IMR-90 (cell line): Measurements from ENCODE around the gene HK3.

Experiments used
- CHD1 ChIP-seq: IDR thresholded peaks from 2 replicates; pipeline ENCODE4 v1.6.1; 2012; ENCODE audit warnings: low read depth, low read length, improper control_type of control experiment
- FOS ChIP-seq: fragments of 150-350 bp; IDR thresholded peaks from 2 replicates; pipeline ENCODE4 v1.6.1; 2016; ENCODE audit warnings: low read depth, low read length
- POLR2A ChIP-seq: IDR thresholded peaks from 2 replicates; pipeline ENCODE4 v1.6.1; 2012; ENCODE audit warnings: mild to moderate bottlenecking, low read depth, low read length
- RAD21 ChIP-seq: IDR thresholded peaks from 2 replicates; pipeline ENCODE4 v1.6.1; 2012; ENCODE audit warnings: low read length, improper control_type of control experiment
- RCOR1 ChIP-seq: IDR thresholded peaks from 2 replicates; pipeline ENCODE4 v1.6.1; 2012; ENCODE audit warnings: mild to moderate bottlenecking, low read length, improper control_type of control experiment; ENCODE audit not compliant: insufficient replicate concordance
- RFX5 ChIP-seq: IDR thresholded peaks from 2 replicates; pipeline ENCODE4 v1.8.0; 2012; ENCODE audit warnings: low read depth, mild to moderate bottlenecking, low read length, moderate library complexity
- TF ChIP-seq, protein P1 (sequence below): conservative IDR thresholded peaks from 2 replicates; pipeline ENCODE4 v1.5.1; 2012; ENCODE audit warnings: mild to moderate bottlenecking, low read depth, low read length, improper control_type of control experiment
- TF ChIP-seq, protein P2 (sequence below): fragments of 150-350 bp; IDR thresholded peaks from 2 replicates; pipeline ENCODE4 v1.6.1; 2017; ENCODE audit warnings: mild to moderate bottlenecking, antibody characterized with exemption, low read length, low read depth

DNA sequence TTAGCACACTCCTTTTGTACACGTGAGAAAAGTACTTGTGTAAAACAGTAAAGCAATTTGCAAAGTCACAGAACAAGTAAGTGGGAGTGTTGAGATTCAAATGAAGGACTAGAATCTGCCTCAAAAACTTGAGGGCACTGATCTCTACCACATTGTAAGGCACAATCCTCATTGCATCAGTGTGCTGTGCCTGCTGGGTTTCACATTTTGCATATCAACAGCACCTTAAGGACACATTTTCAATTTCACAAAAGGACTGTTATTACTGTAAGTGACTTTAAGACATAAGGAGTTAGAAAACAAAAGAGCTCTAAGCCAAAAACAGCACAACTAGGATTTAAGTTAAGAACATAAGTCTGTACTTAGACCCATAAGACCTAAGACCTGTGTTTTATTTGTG lies 44.7 kb upstream of the HK3 start:
- TF ChIP-seq POLR2A (no peak), FOS (no peak), CHD1 (no peak), RAD21 (no peak), RFX5 (no peak), RCOR1 (no peak)
- TF ChIP-seq, protein P1, sequence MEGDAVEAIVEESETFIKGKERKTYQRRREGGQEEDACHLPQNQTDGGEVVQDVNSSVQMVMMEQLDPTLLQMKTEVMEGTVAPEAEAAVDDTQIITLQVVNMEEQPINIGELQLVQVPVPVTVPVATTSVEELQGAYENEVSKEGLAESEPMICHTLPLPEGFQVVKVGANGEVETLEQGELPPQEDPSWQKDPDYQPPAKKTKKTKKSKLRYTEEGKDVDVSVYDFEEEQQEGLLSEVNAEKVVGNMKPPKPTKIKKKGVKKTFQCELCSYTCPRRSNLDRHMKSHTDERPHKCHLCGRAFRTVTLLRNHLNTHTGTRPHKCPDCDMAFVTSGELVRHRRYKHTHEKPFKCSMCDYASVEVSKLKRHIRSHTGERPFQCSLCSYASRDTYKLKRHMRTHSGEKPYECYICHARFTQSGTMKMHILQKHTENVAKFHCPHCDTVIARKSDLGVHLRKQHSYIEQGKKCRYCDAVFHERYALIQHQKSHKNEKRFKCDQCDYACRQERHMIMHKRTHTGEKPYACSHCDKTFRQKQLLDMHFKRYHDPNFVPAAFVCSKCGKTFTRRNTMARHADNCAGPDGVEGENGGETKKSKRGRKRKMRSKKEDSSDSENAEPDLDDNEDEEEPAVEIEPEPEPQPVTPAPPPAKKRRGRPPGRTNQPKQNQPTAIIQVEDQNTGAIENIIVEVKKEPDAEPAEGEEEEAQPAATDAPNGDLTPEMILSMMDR, result no peak
- TF ChIP-seq, protein P2, sequence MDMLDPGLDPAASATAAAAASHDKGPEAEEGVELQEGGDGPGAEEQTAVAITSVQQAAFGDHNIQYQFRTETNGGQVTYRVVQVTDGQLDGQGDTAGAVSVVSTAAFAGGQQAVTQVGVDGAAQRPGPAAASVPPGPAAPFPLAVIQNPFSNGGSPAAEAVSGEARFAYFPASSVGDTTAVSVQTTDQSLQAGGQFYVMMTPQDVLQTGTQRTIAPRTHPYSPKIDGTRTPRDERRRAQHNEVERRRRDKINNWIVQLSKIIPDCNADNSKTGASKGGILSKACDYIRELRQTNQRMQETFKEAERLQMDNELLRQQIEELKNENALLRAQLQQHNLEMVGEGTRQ, result no peak
